Endothelial cell (in vitro differentiated cells): ENCODE results near the gene SCRN1. TPM values are rescaled to one million over a fixed set of nuclear protein-coding genes. Genes with fewer than 3 reads are reported as not detected.
"Not testable (repeated sequence)": the region's sequence is repeated elsewhere in the genome, so short reads cannot be mapped to it uniquely, and the experiment has no call there.

Experiments used
- DNase-seq: peaks from one replicate; pipeline ENCODE4 v3.0.0; 2021; ENCODE audit warnings: low spot score
- H3K27ac Mint-ChIP-seq: one replicate; pipeline ENCODE4 v1.8.0; 2021; ENCODE audit warnings: mixed read lengths, inconsistent platforms; ENCODE audit not compliant: unreplicated experiment
- H3K27me3 Mint-ChIP-seq: one replicate; pipeline ENCODE4 v1.8.0; 2021; ENCODE audit warnings: mild to moderate bottlenecking, moderate library complexity, mixed read lengths, inconsistent platforms; ENCODE audit not compliant: unreplicated experiment
- H3K36me3 Mint-ChIP-seq: one replicate; pipeline ENCODE4 v1.8.0; 2021; ENCODE audit warnings: mild to moderate bottlenecking, low read depth, mixed read lengths, inconsistent platforms; ENCODE audit not compliant: unreplicated experiment
- H3K4me1 Mint-ChIP-seq: one replicate; pipeline ENCODE4 v1.8.0; 2021; ENCODE audit warnings: mild to moderate bottlenecking, mixed read lengths, inconsistent platforms; ENCODE audit not compliant: unreplicated experiment
- H3K4me3 Mint-ChIP-seq: one replicate; pipeline ENCODE4 v1.8.0; 2021; ENCODE audit warnings: mild to moderate bottlenecking, mixed read lengths, inconsistent platforms; ENCODE audit not compliant: unreplicated experiment
- H3K9me3 Mint-ChIP-seq: one replicate; pipeline ENCODE4 v1.8.0; 2021; ENCODE audit warnings: mixed read lengths, inconsistent platforms; ENCODE audit not compliant: unreplicated experiment
- total RNA-seq: library from RNA; stranded (reverse); fragmentation: NEBNext Ultra II Directional; extraction: Animal tissue kit (Norgen Biotek cat#: 25700); gene quantifications from one replicate; pipeline ENCODE4 v1.2.1, GENCODE V29; 2021; ENCODE audit not compliant: unreplicated experiment
- TF ChIP-seq, protein P1 (sequence below): fragments of 200-600 bp; sonication (generic); IDR thresholded peaks from one replicate; pipeline ENCODE4 v1.5.0; 2021; ENCODE audit warnings: antibody characterized with exemption; ENCODE audit not compliant: unreplicated experiment

SCRN1 gene
- total RNA-seq, 1 donor from 2014 or later: 64.4 TPM

DNA sequence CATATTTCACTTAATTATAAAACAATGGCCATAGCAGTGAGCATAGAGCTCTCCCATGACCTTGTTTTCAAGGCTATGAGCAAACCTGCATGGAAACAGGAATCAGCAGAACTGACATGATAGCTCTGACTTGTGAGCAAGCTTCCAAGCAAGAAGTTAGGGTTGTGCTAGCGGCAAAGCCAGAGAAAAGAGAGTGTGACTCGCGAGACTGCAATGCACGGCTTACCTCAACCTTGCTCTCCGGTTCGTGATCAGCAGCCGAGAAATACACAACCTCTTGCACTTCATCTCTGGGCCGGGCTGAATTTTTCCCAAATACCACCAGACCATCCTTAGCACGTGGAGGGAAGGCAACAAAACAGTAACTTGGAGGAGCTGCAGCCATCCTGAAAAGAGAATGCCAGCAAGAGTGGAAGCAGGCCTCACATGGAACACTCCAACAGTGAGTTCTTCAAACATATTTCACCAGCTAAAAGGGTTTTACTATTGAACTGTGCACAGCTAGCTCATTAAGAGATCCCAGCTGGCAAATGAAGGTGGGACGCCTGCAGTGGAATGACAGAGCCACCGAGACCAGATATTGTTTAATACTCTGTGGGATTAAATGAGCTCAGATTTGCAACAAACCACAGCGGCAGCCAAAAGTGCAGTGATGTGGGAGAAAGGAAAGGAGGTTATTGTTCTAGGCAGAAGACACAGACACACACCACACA lies 20.8 kb downstream of the SCRN1 start:
- Mint-ChIP-seq H3K9me3 (no peaks in the 10 kb centered on the region), H3K27me3 (peaks cover 2% of the 10 kb centered on the region), H3K27ac (no peak overlapping the region), H3K36me3 (peaks cover 6% of the 10 kb centered on the region), H3K4me1 (peaks cover 11% of the 10 kb centered on the region), H3K4me3 (no peak overlapping the region)
- TF ChIP-seq, protein P1, sequence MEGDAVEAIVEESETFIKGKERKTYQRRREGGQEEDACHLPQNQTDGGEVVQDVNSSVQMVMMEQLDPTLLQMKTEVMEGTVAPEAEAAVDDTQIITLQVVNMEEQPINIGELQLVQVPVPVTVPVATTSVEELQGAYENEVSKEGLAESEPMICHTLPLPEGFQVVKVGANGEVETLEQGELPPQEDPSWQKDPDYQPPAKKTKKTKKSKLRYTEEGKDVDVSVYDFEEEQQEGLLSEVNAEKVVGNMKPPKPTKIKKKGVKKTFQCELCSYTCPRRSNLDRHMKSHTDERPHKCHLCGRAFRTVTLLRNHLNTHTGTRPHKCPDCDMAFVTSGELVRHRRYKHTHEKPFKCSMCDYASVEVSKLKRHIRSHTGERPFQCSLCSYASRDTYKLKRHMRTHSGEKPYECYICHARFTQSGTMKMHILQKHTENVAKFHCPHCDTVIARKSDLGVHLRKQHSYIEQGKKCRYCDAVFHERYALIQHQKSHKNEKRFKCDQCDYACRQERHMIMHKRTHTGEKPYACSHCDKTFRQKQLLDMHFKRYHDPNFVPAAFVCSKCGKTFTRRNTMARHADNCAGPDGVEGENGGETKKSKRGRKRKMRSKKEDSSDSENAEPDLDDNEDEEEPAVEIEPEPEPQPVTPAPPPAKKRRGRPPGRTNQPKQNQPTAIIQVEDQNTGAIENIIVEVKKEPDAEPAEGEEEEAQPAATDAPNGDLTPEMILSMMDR: no peak
- no peak for DNase-seq

GRCh38 chr7:29965030-29965429 lies 24.6 kb downstream of the SCRN1 start:
- no peak for DNase-seq
- peaks cover 2% of the 10 kb centered on the region for H3K27me3 Mint-ChIP-seq
- peaks cover 4% of the 10 kb centered on the region for H3K4me1 Mint-ChIP-seq
- no peaks in the 10 kb centered on the region for H3K9me3 Mint-ChIP-seq
- TF ChIP-seq, protein P1: no peak
- H3K27ac Mint-ChIP-seq: no peak overlapping the region
- peaks cover 11% of the 10 kb centered on the region for H3K36me3 Mint-ChIP-seq
- no peak overlapping the region for H3K4me3 Mint-ChIP-seq

- no peak overlapping the region for H3K4me3 Mint-ChIP-seq
- TF ChIP-seq, protein P1: no peak
- H3K9me3 Mint-ChIP-seq: no peaks in the 10 kb centered on the region
- peaks cover 2% of the 10 kb centered on the region for H3K27me3 Mint-ChIP-seq
- H3K4me1 Mint-ChIP-seq: peaks cover 1% of the 10 kb centered on the region
- no peak overlapping the region for H3K27ac Mint-ChIP-seq
- peaks cover 14% of the 10 kb centered on the region for H3K36me3 Mint-ChIP-seq
- no peak for DNase-seq
Measured at GRCh38 chr7:29962035-29962434, 27.6 kb downstream of the SCRN1 start.

- not testable (repeated sequence) for H3K27ac Mint-ChIP-seq, H3K4me3 Mint-ChIP-seq, H3K27me3 Mint-ChIP-seq, DNase-seq, H3K4me1 Mint-ChIP-seq, H3K9me3 Mint-ChIP-seq
- H3K36me3 Mint-ChIP-seq: peaks cover 14% of the 10 kb centered on the region
Measured at GRCh38 chr7:29961611-29962010, 28.0 kb downstream of the SCRN1 start.

- H3K4me3 Mint-ChIP-seq: no peak overlapping the region
- H3K4me1 Mint-ChIP-seq: peaks cover 16% of the 10 kb centered on the region
- H3K36me3 Mint-ChIP-seq: peaks cover 11% of the 10 kb centered on the region
- H3K9me3 Mint-ChIP-seq: no peaks in the 10 kb centered on the region
- H3K27ac Mint-ChIP-seq: no peak overlapping the region
- TF ChIP-seq, protein P1: no peak
- H3K27me3 Mint-ChIP-seq: no peaks in the 10 kb centered on the region
- no peak for DNase-seq
Measured at GRCh38 chr7:29958667-29959358, 30.8 kb downstream of the SCRN1 start.
